ENCODE data around the gene KHSRP. TPM values are rescaled to one million over a fixed set of nuclear protein-coding genes. Genes with fewer than 3 reads are reported as not detected.

The KHSRP gene
- total and polyA plus RNA-seq, 2 of the 4 experiments (the other 2 are of a cell fraction) = 31.9 to 93.7 TPM

GRCh38 chr19:6443986-6444385, 19.4 kb upstream of the KHSRP start:
- Histone ChIP-seq H3K27ac (ENCODE audit: insufficient read depth, low read length) (no peak overlapping the region), H2BK5ac (ENCODE audit: low read depth, low read length, poor library complexity, severe bottlenecking) (no peak overlapping the region), H3K9me3 (ENCODE audit: control insufficient read depth, insufficient read depth, low read length) (no peaks in the 10 kb centered on the region; the same call in 1 of the 2 replicates), H3K4ac (ENCODE audit: low read depth, low read length) (no peak overlapping the region), H4K5ac (ENCODE audit: low read depth, low read length) (no peak overlapping the region), H2AFZ (replicated peaks; ENCODE audit: low read length, poor library complexity) (no peak overlapping the region), H4K20me1 (ENCODE audit: insufficient read depth, low read length) (no peaks in the 10 kb centered on the region), H2BK15ac (ENCODE audit: low read depth, low read length) (no peak overlapping the region), H3K27me3 (ENCODE audit: control insufficient read depth, insufficient read depth, low read length) (no peaks in the 10 kb centered on the region), H3K79me1 (ENCODE audit: low read depth in 1 of 2, low read length in 2 of 2) (no peaks in the 10 kb centered on the region), H3K4me1 (ENCODE audit: control insufficient read depth, insufficient read depth, low read length) (no peaks in the 10 kb centered on the region), H2BK120ac (ENCODE audit: low read depth, low read length) (no peak overlapping the region), H2BK20ac (ENCODE audit: low read depth, low read length) (no peak overlapping the region), H3K9ac (ENCODE audit: low read depth, low read length) (no peak overlapping the region), H3K14ac (replicated peaks; ENCODE audit: low read depth, low read length) (no peak overlapping the region), H3K18ac (ENCODE audit: low read depth, low read length) (no peak overlapping the region), H3K4me3 (ENCODE audit: insufficient read depth, low read depth, low read length) (no peak overlapping the region), H3K4me2 (ENCODE audit: low read depth, low read length) (no peak overlapping the region), H3K56ac (ENCODE audit: extremely low read depth, insufficient read depth, low read length) (no peak overlapping the region), H4K8ac (ENCODE audit: low read depth in 2 of 2, low read length in 2 of 2) (no peak overlapping the region), H4K91ac (ENCODE audit: insufficient read depth, low read depth, low read length) (no peak overlapping the region), H3K36me3 (ENCODE audit: control insufficient read depth, insufficient read depth, low read length) (no peaks in the 10 kb centered on the region), H2AK5ac (ENCODE audit: low read depth, low read length) (no peak overlapping the region), H3K9me1 (ENCODE audit: insufficient read depth, low read length) (no peaks in the 10 kb centered on the region), H2AK9ac (replicated peaks; ENCODE audit: low read depth, low read length, poor library complexity) (no peak overlapping the region), H3K23ac (ENCODE audit: low read depth, low read length) (no peak overlapping the region)
- CTCF ChIA-PET = no interaction called here
- POLR2A ChIA-PET (ENCODE audit: unreplicated experiment) = no interaction called here
- in situ Hi-C loops (cut with MboI; ENCODE audit: low sequenced_read_pairs) = no loop called here
- intact Hi-C loops (cut with micrococcal nuclease) = no loop called here
- ATAC-seq (ENCODE audit: low read depth) (no peak), DNase-seq (no peak)
- no TSS peak for BruUV-seq (replicated peaks)
- 72% methylated on average over 2 of the region's 13 CpGs; no CpG with 5 or more reads in 1 of the 2 experiments for WGBS, 2 experiments (ENCODE audit: extremely low coverage in 2 of 2, insufficient read length in 1 of 2)
- no peak for TF ChIP-seq CTCF (conservative IDR thresholded peaks at IDR 0.05; ENCODE audit: low read depth, low read length)
- TF ChIP-seq BHLHE40 (IDR thresholded peaks at IDR 0.05; ENCODE audit: low read depth, low read length) = no peak
- TF ChIP-seq FOS (IDR thresholded peaks at IDR 0.05; ENCODE audit: low read depth, low read length) = no peak
- no peak for TF ChIP-seq RFX5 (IDR thresholded peaks at IDR 0.05; ENCODE audit: low read depth, low read length)
- no peak for TF ChIP-seq MAZ (IDR thresholded peaks at IDR 0.05; ENCODE audit: borderline replicate concordance, low read depth, low read length)
- no peak for TF ChIP-seq CEBPB (IDR thresholded peaks at IDR 0.05; ENCODE audit: low read depth, low read length)
- TF ChIP-seq USF2 (IDR thresholded peaks at IDR 0.05; ENCODE audit: low read depth, low read length) = no peak
- no peak for TF ChIP-seq RCOR1 (IDR thresholded peaks at IDR 0.05; ENCODE audit: insufficient replicate concordance, low read length)
- TF ChIP-seq SMC3 (IDR thresholded peaks at IDR 0.05; ENCODE audit: low read depth, low read length) = no peak
- dilution Hi-C loops (cut with HindIII; ENCODE audit: low sequenced_read_pairs, unreplicated experiment) = no loop called here

Measured in IMR-90 (cell line).